Body of pancreas (tissue), 4 donors: ENCODE measurements around the gene RIPK3.

Experiments
- POLR2A ChIP-seq, 3 donors: fragments of 450-650 bp; IDR thresholded peaks; one replicate each; pipeline ENCODE4 v1.6.1; 2016; ENCODE audit warnings: antibody characterized with exemption in 3 of 3, mild to moderate bottlenecking in 2 of 3
- TF ChIP-seq, protein P1 (sequence below), 7 experiments: fragments of 450-650 bp in 4 of 7; fragments of 200-600 bp in 3 of 7; sonication (generic) in 3 of 7; IDR thresholded peaks; one replicate each; pipeline ENCODE4 v1.5.1; 2016 to 2019; ENCODE audit warnings: antibody characterized with exemption in 7 of 7

- no peak for TF ChIP-seq POLR2A (IDR thresholded peaks at IDR 0.05)
- TF ChIP-seq, protein P1, sequence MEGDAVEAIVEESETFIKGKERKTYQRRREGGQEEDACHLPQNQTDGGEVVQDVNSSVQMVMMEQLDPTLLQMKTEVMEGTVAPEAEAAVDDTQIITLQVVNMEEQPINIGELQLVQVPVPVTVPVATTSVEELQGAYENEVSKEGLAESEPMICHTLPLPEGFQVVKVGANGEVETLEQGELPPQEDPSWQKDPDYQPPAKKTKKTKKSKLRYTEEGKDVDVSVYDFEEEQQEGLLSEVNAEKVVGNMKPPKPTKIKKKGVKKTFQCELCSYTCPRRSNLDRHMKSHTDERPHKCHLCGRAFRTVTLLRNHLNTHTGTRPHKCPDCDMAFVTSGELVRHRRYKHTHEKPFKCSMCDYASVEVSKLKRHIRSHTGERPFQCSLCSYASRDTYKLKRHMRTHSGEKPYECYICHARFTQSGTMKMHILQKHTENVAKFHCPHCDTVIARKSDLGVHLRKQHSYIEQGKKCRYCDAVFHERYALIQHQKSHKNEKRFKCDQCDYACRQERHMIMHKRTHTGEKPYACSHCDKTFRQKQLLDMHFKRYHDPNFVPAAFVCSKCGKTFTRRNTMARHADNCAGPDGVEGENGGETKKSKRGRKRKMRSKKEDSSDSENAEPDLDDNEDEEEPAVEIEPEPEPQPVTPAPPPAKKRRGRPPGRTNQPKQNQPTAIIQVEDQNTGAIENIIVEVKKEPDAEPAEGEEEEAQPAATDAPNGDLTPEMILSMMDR (IDR thresholded peaks at IDR 0.05): no peak
Measured at GRCh38 chr14:24348186-24348585, 8.4 kb upstream of the RIPK3 start.
